WTC11 (cell line): ENCODE data around the gene DLAT.
"Not testable (repeated sequence)": the region's sequence is repeated elsewhere in the genome, so short reads cannot be mapped to it uniquely, and the experiment has no call there.

ENCODE experiments used
- CREB1 ChIP-seq: sonication (generic); formaldehyde crosslinking; IDR thresholded peaks from 2 replicates; pipeline ENCODE4 v1.8.0; 2023; ENCODE audit warnings: mild to moderate bottlenecking, missing genetic modification reagents
- CTCF ChIP-seq: fragments of 200-600 bp; IDR thresholded peaks from 2 replicates; pipeline ENCODE4 v1.8.0; 2022; ENCODE audit warnings: antibody characterized with exemption

DNA sequence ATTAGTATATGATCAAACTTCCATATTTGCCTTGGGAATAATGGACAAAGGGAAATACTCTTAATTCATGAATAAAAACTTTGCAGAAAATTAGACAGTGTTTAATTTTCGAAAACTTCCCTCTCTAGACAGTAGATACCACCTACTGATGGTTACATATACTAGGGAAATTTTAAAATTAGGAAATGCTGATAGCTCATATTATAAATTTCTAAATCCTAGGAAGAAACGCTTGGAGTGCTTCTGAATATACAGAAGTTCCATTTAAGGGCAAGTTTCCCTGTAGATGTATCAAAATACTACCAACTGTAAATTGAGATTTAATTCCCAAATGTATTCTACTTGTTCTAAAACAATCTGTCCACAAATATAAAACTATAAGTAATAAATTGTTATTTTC is 70.1 kb downstream of the DLAT start:
- TF ChIP-seq CTCF; CREB1 (CRISPR knock-in tag): not testable (repeated sequence)
